ENCODE results near the gene TEX261.

Gene TEX261

DNA sequence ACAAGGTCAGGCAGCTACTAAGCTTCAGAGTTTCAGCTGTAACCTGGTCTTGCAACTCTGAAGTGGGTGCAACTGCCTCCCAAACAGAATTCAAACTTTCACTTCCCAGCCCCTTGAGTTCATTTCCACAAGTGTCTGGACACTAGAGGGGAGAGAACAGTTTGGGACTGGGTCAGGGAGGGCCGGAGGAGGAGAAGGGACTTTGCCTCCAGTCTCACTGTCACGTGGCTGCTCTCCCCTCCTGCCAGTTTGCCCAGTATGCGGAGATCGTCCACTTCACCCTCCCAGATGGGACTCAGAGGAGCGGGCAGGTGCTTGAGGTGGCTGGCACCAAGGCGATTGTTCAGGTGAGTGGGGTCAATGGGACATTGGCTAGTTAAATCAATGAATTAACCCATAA is 36.9 kb downstream of the TEX261 start:
- peak; percentile 5 to 10 for DNase-seq

DNA sequence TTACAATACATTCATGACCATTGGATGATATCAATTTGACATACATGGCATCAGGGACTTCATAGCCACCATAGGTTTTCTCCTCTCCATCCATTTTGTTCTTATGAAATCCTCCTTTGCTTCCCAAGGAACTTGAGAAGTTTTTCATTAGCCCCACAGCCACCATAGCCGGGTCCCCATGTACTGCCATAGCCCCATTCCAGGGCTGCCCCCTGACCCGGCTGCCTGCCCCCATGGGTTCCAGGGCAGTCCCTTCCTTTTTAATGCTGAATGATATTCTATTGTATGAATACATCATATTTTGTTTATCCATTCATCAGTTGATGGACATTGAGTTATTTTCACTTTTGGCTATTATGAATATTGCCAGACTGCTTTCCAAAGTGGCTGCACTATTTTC is 38.5 kb downstream of the TEX261 start:
- no peak for DNase-seq

DNA sequence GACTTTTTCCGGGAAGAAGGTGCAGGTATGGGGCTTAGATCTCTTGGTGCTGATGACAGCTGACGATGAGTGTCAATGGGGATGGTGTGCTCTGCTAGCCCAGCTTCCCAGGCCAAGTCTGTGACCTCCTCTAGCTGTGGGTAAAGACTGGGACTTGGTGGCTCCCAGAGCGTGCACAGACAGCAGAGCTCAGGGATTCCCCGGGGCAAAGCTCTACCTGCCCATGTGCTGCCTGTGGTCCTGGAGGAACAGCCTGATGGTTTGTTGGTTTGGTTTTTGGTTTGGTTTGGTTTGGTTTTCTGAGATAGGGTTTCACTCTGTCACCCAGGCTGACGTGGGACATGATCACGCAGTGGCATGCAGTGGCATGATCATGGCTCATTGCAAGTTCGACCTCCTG is 39.8 kb downstream of the TEX261 start:
- peak in 1 of 2 experiments; percentile 10 for DNase-seq

DNA sequence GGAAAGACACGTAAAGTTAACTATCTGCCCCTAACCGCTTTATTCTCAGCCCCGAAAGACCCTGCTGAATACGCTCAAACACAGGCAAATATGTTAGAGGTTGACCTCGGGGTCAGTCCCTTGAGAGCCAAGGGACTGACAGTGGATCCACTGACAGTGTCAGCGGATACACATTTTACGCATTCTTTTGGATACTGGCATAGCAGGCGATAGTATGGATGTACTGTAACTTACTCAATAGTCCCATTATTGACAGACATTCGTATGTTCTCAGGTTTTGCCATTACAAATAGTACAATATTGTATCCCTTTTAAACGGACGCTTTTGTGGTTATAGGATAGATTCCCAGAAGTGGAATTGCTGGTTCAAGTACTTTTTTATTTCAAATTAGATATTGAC is 45.6 kb downstream of the TEX261 start:
- DNase-seq, result peak in 1 of 2 experiments; percentile 3

DNA sequence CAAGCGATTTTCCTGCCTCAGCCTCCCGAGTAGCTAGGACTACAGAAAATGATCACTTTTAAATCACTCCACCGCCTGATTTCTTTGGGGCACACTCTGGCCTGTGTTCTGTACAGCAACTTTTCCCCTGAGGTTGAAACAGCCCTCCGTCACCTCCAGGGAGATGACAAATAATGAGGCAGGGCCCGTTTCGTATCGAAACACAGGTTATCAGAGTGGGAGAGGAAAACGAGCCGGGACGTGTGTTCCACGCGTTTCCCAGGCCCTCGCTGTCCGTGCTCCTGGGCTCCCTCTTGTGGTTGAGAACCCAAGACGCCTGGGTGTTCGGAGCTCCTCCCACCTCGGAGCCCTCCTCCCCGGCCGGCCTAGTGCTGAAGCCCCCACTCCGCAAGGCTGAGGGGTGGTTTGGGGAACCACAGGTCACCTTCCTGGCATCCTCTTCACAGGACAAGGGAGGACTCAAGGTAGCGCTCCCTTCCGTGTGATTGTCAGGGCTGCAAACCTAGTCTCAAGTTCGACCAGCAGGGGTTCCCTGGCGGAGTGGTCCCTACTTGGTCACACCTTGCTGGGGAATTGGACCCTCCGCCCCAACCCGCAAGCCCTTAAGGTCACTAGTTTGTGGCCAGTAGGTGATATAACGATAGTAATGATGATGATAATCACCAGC is 46.2 kb downstream of the TEX261 start:
- peak; percentile 87 for DNase-seq

DNA sequence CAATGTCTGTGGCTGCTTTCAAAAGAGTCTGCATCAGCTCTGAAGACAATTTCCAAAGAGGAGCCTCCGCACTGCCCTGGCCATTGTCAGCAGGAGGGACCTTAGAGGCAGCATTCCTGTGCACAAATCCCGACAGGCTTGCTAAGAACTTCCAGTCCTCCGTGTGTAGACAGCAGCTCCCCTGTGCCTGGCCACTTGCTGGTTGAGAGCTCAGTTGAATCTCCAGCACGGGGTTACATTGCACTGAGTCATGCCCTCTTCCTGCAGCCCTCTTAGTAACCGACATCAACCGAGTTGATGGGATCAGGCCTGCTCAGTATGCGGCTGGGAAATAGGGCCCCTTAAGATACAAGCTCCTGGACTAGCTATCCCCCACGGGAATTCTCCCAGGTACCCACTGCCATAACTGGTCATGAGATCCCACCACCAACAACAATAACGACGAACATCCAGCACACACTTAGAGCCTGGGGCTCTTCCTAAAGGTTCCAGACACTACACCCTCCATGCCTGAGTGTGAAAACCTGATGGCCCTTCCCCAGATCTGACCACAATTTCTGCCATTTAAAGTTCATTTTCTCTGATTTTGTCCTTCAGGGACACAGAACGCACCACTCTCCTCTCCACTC is 47.0 kb downstream of the TEX261 start:
- peak; percentile 23 to 30 for DNase-seq

DNA sequence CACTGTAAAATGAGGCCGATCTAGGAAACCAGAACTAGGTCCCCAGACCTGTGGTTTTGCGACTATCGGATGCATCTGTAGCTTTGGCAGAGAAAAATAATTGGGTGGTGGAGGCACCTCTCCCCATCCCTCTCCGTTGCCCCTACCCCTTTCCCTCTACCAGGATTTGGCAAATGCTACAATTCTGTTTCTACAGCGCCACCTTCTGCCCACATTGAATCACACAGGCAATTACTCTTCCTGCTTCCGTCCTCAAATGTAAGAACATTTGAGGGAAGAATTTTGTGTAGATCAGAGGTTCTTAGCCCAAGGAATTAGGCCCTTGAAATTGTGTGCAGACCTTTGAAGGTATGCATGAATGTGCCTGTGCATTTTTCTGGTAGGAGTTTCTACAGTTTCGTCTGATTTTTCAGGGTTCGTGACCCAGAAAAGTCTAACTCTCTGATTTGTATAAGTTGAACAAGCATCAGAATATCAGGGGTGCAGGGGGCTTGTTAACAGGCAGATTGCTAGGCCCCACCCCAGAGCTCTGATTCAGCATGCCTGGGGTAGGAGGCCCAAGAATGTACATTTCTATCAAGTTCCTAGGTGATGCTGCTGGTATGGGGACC is 47.7 kb downstream of the TEX261 start:
- peak; percentile 65 to 68 for DNase-seq

DNA sequence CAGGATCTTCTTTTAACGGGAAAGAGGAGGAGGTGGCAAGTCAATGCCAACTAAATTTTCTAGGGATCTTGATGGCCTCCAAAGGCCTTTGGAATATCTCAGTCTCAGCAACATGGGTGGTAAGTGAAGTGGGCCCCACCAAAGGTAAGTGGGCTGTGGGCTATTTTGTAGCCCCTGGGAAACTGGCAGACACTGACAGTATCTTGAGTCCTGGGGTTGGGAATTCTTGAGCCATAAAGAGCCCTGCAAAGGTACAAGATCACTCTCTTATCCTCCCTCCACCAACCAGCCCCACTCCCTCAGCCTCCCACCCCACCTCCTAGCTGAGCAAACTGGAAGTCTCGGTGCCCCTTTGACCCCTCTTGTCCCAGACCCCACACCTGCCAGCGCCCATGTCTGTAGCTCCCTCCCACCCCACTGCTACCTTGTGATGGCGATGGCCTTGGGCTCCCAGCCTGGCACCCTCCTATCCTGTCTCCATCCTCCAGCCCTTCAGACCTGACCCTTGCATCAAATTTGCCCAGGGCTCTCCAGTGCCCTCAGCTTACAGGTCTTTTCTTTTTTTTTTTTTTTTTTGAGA is 50.5 kb downstream of the TEX261 start:
- DNase-seq, result no peak

DNA sequence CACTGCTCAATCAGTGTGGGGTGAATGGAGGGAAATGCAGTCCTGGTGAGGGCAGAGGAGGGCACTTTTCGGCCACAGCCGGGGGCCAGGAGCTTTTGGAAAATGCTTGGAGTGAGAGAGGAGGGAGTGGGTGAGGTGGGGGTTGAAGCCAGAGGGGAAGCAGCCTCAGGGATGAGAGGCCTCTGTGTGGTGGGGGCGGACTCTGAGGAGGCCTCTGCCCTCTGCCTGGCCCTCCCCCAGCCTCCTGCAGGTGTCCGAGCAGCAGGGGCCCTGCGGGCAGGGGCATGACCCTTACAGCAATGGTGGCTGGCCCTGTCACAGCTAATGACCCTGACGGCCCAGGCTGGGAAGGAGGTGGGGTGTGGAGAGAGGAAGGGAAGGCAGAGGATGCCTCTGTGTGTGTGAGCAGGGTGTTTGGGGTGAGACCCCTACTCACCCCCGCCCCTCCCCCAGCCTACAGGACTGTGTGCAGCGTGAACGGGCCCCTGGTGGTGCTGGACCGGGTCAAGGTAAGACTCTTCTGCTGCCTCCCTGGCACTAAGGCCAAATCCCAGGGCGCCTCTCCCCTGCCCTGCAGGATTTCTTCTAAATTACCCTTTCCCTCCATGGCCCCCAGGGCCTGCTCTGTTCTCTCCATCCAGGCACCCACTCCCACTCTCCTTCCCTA is 51.3 kb downstream of the TEX261 start:
- no peak for DNase-seq

DNA sequence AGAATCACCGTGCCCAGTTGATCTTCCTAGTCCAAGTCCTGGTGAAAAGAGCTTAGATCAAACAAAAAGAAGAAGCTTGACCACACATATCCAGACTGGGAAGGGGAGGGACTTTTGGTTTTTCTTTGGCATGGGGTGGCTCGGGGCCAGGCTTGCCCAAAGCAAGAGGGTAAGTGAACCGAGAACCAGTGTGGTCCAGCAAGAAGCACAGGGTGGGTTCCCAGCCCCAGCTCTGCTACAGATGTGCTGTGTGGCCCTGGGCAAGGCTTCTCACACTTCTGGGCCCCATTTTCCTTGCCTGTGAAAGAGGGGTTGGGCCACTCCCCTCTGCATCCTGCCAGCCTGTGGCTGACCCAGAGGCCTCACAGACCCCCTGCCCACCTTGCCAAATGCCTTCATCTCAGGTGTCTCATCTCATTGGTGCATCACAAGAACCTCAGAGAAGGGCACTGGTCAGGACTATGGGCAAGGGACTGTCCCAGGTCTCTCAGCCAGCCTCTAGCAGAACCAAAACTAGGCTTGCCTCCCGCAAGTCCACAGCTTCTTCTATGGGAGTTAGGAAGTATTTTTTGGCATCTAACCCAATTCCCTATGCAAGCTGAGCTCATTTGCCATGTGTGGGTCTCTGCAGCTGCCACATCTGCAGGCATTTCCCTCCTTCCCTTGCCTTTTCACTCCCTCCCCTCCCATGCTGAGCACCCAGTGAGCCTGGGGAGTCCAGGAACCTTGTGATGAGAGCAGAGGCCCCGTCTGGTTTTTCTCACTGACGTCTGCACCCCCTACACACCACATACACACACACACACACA is 52.1 kb downstream of the TEX261 start:
- DNase-seq, result no peak

DNA sequence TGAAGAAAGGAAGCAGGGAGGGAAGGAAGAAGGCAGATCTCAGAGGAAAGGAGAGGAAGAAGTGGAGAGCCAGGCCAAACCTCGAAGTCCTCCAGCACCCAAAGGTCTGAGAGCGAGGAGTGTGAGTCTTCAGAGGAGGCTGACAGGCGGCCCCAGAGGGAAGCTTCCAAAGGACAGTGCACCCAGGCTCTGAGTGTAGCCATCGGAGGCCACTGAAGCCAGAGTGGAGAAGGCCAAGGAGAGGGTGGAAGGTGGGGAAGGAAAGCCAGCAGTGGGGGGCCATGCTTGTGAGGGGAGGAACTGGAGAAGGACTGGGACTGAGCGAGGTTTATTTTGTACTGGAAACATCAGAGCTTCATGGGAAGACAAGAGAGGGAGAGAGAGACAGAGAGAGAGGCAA is 53.0 kb downstream of the TEX261 start:
- DNase-seq, result no peak

DNA sequence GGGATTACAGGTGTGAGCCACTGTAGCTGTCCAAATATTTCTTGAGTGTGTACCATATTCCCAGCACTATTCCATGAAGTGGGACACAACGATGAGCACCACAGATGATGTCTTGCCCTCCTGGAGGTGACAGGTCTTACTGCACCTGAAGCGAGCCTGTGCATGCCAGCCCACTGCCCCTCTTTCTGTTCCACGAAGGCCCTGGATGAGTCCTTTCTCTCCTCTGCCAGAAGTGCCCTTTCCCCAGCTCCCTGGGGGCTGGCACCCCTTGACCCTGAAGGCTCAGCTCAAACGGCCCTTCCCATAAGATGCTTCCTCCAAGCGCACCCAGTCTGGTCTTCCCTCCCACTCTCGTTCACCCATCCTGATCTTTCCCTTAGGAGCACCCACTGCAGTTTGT is 53.5 kb downstream of the TEX261 start:
- no peak for DNase-seq

DNA sequence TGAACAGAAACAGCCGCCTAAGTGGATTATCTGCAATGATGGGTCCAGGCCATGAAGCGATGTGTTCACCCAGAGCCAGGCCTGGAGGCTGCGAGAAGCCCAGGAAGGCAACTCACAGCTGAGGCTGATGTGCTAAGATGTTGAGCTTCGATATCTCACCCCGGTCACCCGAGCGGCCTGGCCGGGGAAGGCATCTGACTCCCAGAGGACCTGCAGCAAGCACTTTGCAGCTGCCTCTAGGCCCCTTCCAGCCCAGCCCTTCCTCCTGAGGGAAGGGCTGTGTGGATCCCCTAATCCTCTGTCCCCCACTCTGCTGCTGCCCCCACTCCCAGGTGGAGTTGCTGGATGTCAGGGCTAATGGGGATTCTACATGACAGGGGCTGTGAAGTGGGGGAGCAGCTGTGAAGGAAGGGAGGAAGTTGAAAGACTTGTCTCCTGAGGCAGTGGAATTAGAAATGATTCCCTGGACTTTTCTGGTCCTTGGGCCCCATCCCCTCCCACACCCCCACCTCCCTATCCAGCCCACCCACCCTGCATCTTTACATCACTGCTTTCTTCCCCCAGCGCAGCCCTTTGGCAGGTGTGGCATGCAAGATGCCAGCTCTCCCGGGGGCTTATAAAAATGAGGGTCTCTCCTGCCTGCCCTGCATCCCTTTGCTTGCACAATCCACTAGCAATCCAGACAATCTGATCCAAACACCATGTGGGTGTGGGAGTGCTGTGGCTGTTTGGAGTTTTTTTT is 54.7 kb downstream of the TEX261 start:
- no peak for DNase-seq

DNA sequence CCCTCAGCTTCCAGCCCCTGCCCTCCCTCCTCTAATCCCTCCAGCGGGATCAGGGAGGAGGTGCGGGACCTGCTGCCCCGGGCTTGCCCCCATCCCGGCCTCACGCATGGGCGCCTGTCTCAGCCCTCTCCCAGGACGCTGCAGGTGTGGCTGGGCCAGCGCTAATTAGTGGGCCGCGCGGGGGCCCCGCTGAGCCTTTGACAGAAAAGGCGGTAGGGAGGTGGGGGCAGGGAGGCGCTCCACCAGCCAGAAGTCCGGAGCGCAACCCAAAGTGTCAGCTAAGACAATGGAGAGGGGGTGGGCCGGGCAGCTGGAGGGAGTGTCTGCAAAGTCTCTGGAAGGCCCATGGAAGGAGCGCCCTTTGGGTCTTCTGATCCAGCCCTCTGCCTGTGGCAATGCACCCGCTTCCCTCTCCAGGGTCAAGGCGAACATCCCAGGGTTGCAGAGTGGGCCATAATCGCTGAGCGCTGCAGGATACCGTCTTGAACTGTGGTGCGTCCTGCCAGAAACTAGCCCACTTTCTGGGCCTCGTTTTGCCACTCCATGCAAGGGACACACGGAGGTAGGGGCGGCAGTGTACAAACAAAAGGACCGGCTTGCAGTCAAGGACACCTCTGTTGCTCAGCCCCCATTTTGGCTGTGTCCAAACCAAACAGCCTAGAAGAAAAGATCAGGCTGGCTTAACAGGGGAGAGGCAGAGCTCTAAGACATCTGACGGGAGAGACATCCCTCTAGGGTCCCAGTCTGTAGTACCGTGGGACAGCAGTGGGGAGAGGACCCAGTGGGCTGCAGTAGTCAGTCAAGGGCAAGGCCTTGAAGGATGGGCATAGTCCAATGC is 55.5 kb downstream of the TEX261 start:
- no peak for DNase-seq

DNA sequence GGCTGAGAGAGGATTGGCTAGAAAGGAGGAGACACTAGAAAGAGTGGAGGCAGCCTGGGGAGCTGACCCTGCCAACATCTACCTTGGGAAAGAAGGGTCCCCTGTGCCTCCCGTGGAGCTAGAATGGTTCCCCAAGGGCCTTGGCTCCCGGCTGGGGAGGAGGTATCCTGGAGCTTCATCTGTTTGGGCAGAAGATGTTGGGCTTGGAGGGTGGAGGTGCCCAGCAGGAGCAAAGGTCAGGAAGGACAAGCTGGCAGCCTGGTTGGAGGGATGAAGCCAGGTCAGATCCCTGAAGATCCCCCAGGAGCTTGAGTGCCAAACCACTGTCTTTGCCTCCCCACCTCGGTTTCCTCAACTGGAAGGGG is 56.1 kb downstream of the TEX261 start:
- no peak for DNase-seq

DNA sequence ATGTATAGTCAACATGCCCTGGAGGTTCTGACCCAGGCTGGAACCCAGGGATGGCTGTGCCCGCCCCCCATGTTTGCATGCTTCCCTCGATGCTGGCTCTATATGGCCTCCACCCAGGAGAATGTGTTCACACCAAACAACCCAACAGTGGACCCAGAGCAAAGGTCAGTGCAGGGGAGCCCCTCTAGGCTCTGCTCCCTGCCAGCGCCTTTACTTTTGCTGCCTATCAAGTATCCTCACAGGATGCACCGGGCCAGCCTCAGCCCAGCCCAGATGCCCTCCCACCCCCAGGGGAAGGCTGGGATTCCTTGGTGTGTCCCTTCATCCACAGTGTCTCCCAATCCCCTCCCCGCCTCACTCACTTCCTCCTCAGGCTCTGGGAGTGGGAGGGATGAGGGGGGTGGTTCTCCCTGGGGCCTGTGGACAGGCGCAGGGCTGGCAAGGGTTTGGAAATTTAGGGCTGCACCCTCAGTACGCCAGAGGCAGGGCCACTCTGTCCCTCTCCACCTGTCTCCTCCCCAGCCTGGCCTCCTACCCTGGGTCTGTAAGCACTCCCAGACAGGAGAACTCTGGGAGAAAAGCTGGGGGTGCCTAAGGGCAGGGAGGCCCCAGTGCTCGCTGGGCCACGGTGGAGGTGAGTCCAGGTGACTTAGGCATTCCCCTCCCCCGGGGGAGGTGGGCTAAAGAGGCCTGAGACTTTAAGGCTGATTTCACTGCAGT is 56.6 kb downstream of the TEX261 start:
- no peak for DNase-seq

DNA sequence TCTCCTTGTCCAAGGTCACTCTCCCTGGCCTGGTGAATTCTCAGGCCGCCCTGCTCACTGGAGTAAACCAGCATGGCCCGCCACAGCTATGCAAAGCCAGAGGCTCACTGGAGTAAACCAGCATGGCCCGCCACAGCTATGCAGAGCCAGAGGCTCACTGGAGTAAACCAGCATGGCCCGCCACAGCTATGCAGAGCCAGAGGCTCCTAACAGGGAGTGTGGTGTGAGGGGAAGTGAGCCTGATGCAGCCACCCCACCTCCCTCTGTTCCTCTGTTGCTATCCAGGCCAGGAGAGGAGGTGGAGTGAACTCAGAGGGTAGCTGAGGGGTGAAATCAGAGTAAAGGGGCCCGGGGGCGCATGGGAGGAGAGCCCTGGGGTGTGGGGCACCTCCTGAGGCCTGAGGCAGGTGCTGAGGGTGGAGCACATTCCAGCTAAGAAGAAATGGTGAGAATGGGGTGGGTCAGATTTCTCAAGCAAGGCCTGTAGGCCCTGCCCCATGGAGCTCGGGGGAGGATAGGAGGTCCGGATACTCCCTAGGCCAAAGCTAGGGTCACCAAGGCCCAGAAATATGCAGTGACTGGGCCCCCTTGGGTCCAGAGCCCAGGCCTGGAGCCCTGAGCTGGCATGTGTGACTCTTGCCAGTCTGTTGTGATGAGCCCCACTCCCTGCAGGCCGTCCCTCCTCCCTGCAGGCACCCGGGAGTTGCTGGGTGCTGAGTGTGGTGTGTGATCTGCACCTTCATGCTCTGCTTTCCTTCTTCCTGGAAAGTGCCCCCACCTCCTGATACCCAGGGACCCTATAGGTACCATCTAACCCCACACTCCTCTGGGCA is 57.5 kb downstream of the TEX261 start:
- DNase-seq, result peak in 1 of 2 experiments; percentile 10

DNA sequence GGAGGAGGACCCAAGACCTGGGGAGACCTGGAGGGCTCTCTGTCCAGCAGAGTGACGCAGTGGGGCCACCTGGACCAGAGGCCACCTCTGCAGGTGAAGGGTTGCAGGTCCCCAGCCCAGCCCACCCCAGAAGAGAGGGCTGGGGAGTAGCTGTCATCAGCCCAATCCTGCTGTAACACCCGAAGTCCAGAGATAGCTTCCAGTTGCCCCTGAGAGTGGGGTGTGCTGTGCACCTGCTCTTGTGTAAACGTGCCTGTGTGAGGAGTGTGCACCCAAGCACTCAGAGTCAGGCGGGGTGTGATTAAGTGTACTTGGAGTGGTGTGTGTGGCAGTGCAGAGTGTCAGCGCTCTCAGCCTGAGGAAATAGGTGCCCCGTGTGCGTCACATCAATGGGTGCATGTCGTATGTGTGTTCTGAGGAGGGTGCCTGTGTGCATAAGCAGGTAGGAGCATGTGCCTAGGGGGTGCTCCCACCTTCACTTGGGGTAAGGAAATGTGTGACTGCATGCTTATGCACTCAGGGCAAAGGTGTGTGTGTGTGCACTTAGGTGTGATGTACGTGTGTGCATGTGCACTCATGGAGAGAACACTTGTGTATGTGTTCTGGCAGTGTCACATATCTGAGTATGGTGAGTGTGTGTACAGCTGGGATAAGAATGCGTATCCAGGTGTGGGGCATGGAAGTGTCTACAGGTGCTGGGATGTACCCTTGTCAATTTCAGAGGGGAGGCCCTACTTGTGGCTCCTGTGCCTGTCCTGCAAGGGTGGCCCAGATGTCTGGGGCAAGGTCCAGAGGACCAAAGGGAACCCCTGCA is 58.3 kb downstream of the TEX261 start:
- peak in 1 of 2 experiments; percentile 11 for DNase-seq

All from activated T-cell treated with anti-CD3 and anti-CD28 coated beads, Interleukin-2, amount 50 U/mL, for 48 hours (primary cell).